GM23338 (cell line): Measurements from ENCODE around the gene RFPL2.

ENCODE experiments used
- CREB1 ChIP-seq: fragments of 250-450 bp; sonication (Bioruptor Pico); IDR thresholded peaks from 2 replicates; pipeline ENCODE4 v1.5.0; 2020; ENCODE audit warnings: low read depth, mild to moderate bottlenecking, moderate library complexity
- EZH2 ChIP-seq: fragments of 200-600 bp; sonication (generic); IDR thresholded peaks from one replicate; pipeline ENCODE4 v1.8.0; 2017; ENCODE audit warnings: antibody characterized with exemption, mild to moderate bottlenecking, low read depth; ENCODE audit not compliant: unreplicated experiment
- EZH2phosphoT487 ChIP-seq: fragments of 200-600 bp; sonication (generic); IDR thresholded peaks from one replicate; pipeline ENCODE4 v1.8.1; 2018; ENCODE audit warnings: antibody characterized with exemption; ENCODE audit not compliant: unreplicated experiment
- JUNB ChIP-seq: IDR thresholded peaks from one replicate; pipeline ENCODE4 v1.6.1; 2016; ENCODE audit warnings: antibody characterized with exemption; ENCODE audit not compliant: unreplicated experiment
- POLR2AphosphoS5 ChIP-seq: IDR thresholded peaks from 2 replicates; pipeline ENCODE4 v1.6.1; 2016; ENCODE audit warnings: antibody characterized with exemption, low read depth
- STAT1 ChIP-seq: IDR thresholded peaks from one replicate; pipeline ENCODE4 v1.6.1; 2016; ENCODE audit warnings: antibody characterized with exemption; ENCODE audit not compliant: unreplicated experiment
- ZNF114 ChIP-seq: fragments of 250-450 bp; sonication (Bioruptor Pico); IDR thresholded peaks from 2 replicates; pipeline ENCODE4 v1.5.0; 2020; ENCODE audit warnings: mild to moderate bottlenecking, moderate library complexity
- TF ChIP-seq, protein P1 (sequence below), 2 experiments: fragments of 200-600 bp in 1 of 2; sonication (generic) in 1 of 2; conservative IDR thresholded peaks; 2 replicates each; pipeline versions ENCODE4 v1.5.1 to v1.6.1; 2016 to 2017; ENCODE audit warnings: antibody characterized with exemption in 2 of 2, low read depth in 2 of 2, mild to moderate bottlenecking in 2 of 2, moderate library complexity in 1 of 2
- TF ChIP-seq, protein P2 (sequence below): IDR thresholded peaks from one replicate; pipeline ENCODE4 v1.6.1; 2018; ENCODE audit warnings: antibody characterized with exemption; ENCODE audit not compliant: unreplicated experiment
- TF ChIP-seq, protein P3 (sequence below): fragments of 250-450 bp; sonication (Bioruptor Pico); IDR thresholded peaks from 2 replicates; pipeline ENCODE4 v1.5.0; 2020; ENCODE audit warnings: mild to moderate bottlenecking, moderate library complexity

DNA sequence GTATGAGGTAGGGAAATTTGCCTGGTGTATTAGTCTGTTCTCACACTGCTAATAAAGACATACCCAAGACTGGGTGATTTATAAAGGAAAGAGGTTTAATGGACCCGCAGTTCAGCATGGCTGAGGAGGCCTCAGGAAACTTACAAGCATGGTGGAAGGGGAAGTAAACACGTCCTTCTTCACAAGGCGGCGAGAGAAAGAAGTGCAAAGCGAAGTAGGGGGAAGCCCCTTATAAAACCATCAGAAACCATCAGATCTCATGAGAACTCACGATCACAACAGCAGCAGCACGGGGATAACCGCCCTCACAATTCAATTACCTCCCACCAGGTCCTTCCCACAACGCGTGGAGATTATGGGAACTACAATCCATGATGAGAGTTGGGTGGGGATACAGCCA, 12.0 kb upstream of the RFPL2 start:
- TF ChIP-seq, protein P1, sequence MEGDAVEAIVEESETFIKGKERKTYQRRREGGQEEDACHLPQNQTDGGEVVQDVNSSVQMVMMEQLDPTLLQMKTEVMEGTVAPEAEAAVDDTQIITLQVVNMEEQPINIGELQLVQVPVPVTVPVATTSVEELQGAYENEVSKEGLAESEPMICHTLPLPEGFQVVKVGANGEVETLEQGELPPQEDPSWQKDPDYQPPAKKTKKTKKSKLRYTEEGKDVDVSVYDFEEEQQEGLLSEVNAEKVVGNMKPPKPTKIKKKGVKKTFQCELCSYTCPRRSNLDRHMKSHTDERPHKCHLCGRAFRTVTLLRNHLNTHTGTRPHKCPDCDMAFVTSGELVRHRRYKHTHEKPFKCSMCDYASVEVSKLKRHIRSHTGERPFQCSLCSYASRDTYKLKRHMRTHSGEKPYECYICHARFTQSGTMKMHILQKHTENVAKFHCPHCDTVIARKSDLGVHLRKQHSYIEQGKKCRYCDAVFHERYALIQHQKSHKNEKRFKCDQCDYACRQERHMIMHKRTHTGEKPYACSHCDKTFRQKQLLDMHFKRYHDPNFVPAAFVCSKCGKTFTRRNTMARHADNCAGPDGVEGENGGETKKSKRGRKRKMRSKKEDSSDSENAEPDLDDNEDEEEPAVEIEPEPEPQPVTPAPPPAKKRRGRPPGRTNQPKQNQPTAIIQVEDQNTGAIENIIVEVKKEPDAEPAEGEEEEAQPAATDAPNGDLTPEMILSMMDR (conservative IDR thresholded peaks at IDR 0.05; ENCODE audit: low read depth in 2 of 2), result no peak
- TF ChIP-seq, protein P2, sequence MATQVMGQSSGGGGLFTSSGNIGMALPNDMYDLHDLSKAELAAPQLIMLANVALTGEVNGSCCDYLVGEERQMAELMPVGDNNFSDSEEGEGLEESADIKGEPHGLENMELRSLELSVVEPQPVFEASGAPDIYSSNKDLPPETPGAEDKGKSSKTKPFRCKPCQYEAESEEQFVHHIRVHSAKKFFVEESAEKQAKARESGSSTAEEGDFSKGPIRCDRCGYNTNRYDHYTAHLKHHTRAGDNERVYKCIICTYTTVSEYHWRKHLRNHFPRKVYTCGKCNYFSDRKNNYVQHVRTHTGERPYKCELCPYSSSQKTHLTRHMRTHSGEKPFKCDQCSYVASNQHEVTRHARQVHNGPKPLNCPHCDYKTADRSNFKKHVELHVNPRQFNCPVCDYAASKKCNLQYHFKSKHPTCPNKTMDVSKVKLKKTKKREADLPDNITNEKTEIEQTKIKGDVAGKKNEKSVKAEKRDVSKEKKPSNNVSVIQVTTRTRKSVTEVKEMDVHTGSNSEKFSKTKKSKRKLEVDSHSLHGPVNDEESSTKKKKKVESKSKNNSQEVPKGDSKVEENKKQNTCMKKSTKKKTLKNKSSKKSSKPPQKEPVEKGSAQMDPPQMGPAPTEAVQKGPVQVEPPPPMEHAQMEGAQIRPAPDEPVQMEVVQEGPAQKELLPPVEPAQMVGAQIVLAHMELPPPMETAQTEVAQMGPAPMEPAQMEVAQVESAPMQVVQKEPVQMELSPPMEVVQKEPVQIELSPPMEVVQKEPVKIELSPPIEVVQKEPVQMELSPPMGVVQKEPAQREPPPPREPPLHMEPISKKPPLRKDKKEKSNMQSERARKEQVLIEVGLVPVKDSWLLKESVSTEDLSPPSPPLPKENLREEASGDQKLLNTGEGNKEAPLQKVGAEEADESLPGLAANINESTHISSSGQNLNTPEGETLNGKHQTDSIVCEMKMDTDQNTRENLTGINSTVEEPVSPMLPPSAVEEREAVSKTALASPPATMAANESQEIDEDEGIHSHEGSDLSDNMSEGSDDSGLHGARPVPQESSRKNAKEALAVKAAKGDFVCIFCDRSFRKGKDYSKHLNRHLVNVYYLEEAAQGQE, result no peak
- TF ChIP-seq POLR2AphosphoS5, result no peak
- TF ChIP-seq EZH2phosphoT487, result no peak
- no peak for TF ChIP-seq EZH2
- no peak for TF ChIP-seq JUNB
- TF ChIP-seq ZNF114 (CRISPR knock-in tag), result no peak
- TF ChIP-seq, protein P3, sequence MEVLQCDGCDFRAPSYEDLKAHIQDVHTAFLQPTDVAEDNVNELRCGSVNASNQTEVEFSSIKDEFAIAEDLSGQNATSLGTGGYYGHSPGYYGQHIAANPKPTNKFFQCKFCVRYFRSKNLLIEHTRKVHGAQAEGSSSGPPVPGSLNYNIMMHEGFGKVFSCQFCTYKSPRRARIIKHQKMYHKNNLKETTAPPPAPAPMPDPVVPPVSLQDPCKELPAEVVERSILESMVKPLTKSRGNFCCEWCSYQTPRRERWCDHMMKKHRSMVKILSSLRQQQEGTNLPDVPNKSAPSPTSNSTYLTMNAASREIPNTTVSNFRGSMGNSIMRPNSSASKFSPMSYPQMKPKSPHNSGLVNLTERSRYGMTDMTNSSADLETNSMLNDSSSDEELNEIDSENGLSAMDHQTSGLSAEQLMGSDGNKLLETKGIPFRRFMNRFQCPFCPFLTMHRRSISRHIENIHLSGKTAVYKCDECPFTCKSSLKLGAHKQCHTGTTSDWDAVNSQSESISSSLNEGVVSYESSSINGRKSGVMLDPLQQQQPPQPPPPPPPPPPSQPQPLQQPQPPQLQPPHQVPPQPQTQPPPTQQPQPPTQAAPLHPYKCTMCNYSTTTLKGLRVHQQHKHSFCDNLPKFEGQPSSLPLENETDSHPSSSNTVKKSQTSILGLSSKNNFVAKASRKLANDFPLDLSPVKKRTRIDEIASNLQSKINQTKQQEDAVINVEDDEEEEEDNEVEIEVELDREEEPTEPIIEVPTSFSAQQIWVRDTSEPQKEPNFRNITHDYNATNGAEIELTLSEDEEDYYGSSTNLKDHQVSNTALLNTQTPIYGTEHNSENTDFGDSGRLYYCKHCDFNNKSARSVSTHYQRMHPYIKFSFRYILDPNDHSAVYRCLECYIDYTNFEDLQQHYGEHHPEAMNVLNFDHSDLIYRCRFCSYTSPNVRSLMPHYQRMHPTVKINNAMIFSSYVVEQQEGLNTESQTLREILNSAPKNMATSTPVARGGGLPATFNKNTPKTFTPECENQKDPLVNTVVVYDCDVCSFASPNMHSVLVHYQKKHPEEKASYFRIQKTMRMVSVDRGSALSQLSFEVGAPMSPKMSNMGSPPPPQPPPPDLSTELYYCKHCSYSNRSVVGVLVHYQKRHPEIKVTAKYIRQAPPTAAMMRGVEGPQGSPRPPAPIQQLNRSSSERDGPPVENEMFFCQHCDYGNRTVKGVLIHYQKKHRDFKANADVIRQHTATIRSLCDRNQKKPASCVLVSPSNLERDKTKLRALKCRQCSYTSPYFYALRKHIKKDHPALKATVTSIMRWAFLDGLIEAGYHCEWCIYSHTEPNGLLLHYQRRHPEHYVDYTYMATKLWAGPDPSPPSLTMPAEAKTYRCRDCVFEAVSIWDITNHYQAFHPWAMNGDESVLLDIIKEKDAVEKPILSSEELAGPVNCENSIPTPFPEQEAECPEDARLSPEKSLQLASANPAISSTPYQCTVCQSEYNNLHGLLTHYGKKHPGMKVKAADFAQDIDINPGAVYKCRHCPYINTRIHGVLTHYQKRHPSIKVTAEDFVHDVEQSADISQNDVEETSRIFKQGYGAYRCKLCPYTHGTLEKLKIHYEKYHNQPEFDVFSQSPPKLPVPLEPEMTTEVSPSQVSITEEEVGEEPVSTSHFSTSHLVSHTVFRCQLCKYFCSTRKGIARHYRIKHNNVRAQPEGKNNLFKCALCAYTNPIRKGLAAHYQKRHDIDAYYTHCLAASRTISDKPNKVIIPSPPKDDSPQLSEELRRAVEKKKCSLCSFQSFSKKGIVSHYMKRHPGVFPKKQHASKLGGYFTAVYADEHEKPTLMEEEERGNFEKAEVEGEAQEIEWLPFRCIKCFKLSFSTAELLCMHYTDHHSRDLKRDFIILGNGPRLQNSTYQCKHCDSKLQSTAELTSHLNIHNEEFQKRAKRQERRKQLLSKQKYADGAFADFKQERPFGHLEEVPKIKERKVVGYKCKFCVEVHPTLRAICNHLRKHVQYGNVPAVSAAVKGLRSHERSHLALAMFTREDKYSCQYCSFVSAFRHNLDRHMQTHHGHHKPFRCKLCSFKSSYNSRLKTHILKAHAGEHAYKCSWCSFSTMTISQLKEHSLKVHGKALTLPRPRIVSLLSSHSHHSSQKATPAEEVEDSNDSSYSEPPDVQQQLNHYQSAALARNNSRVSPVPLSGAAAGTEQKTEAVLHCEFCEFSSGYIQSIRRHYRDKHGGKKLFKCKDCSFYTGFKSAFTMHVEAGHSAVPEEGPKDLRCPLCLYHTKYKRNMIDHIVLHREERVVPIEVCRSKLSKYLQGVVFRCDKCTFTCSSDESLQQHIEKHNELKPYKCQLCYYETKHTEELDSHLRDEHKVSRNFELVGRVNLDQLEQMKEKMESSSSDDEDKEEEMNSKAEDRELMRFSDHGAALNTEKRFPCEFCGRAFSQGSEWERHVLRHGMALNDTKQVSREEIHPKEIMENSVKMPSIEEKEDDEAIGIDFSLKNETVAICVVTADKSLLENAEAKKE (CRISPR knock-in tag), result no peak
- no peak for TF ChIP-seq STAT1
- TF ChIP-seq CREB1 (CRISPR knock-in tag), result no peak
